Measurements from ENCODE around the gene COPA.

Gene COPA

GRCh38 chr1:160244209-160244608 lies 98.8 kb downstream of the COPA start:
- no peak overlapping the region for H3K4me3 ChIP-seq (ENCODE audit: insufficient read length, low read depth)
- no peaks in the 10 kb centered on the region for H3K4me1 ChIP-seq (ENCODE audit: insufficient read depth, insufficient read length)
- no peaks in the 10 kb centered on the region for H3K27me3 ChIP-seq (ENCODE audit: insufficient read depth, insufficient read length)
- no peak overlapping the region for H3K9ac ChIP-seq (ENCODE audit: insufficient read length, low read depth)
- peaks cover 48% of the 10 kb centered on the region for H3K36me3 ChIP-seq (ENCODE audit: insufficient read depth, insufficient read length, low read length)
- TF ChIP-seq ZNF274 (IDR thresholded peaks at IDR 0.05; ENCODE audit: low read depth, low read length), result no peak
- no peak for TF ChIP-seq SUZ12 (IDR thresholded peaks at IDR 0.05; ENCODE audit: extremely low read depth, insufficient read depth, insufficient read length)
- TF ChIP-seq YY1 (IDR thresholded peaks at IDR 0.05; ENCODE audit: insufficient read depth, insufficient read length), result no peak
- no peak for DNase-seq (ENCODE audit: low read depth, low spot score)
- H3K9me3 ChIP-seq (ENCODE audit: insufficient read depth, low read length), result no peaks in the 10 kb centered on the region

- H3K9ac ChIP-seq (ENCODE audit: insufficient read length, low read depth), result no peak overlapping the region
- H3K36me3 ChIP-seq (ENCODE audit: insufficient read depth, insufficient read length, low read length), result peaks cover 53% of the 10 kb centered on the region
- H3K9me3 ChIP-seq (ENCODE audit: insufficient read depth, low read length), result no peaks in the 10 kb centered on the region
- H3K4me3 ChIP-seq (ENCODE audit: insufficient read length, low read depth), result no peak overlapping the region
- H3K27me3 ChIP-seq (ENCODE audit: insufficient read depth, insufficient read length), result no peaks in the 10 kb centered on the region
- no peak for DNase-seq (ENCODE audit: low read depth, low spot score)
- no peaks in the 10 kb centered on the region for H3K4me1 ChIP-seq (ENCODE audit: insufficient read depth, insufficient read length)
- TF ChIP-seq SUZ12 (IDR thresholded peaks at IDR 0.05; ENCODE audit: extremely low read depth, insufficient read depth, insufficient read length) (no peak), ZNF274 (IDR thresholded peaks at IDR 0.05; ENCODE audit: low read depth, low read length) (no peak), YY1 (IDR thresholded peaks at IDR 0.05; ENCODE audit: insufficient read depth, insufficient read length) (no peak)
Measured at GRCh38 chr1:160243767-160244166, 99.3 kb downstream of the COPA start.

GRCh38 chr1:160239582-160240299 lies 103.3 kb downstream of the COPA start:
- no peaks in the 10 kb centered on the region for H3K27me3 ChIP-seq (ENCODE audit: insufficient read depth, insufficient read length)
- no peak overlapping the region for H3K9ac ChIP-seq (ENCODE audit: insufficient read length, low read depth)
- DNase-seq (ENCODE audit: low read depth, low spot score), result no peak
- TF ChIP-seq YY1 (IDR thresholded peaks at IDR 0.05; ENCODE audit: insufficient read depth, insufficient read length) (no peak), ZNF274 (IDR thresholded peaks at IDR 0.05; ENCODE audit: low read depth, low read length) (no peak), SUZ12 (IDR thresholded peaks at IDR 0.05; ENCODE audit: extremely low read depth, insufficient read depth, insufficient read length) (no peak)
- no peak overlapping the region for H3K4me3 ChIP-seq (ENCODE audit: insufficient read length, low read depth)
- no peaks in the 10 kb centered on the region for H3K9me3 ChIP-seq (ENCODE audit: insufficient read depth, low read length)
- H3K4me1 ChIP-seq (ENCODE audit: insufficient read depth, insufficient read length), result no peaks in the 10 kb centered on the region
- H3K36me3 ChIP-seq (ENCODE audit: insufficient read depth, insufficient read length, low read length), result peaks cover 90% of the 10 kb centered on the region
